GM19328 (cell line): Measurements from ENCODE around the gene TBK1.

ENCODE experiments used
- ATAC-seq: cut with Tn5 transposase; IDR thresholded peaks from one replicate; pipeline ENCODE4 v1.9.1; 2021; ENCODE audit warnings: mild to moderate bottlenecking, moderate library complexity; ENCODE audit not compliant: unreplicated experiment

The TBK1 gene

DNA sequence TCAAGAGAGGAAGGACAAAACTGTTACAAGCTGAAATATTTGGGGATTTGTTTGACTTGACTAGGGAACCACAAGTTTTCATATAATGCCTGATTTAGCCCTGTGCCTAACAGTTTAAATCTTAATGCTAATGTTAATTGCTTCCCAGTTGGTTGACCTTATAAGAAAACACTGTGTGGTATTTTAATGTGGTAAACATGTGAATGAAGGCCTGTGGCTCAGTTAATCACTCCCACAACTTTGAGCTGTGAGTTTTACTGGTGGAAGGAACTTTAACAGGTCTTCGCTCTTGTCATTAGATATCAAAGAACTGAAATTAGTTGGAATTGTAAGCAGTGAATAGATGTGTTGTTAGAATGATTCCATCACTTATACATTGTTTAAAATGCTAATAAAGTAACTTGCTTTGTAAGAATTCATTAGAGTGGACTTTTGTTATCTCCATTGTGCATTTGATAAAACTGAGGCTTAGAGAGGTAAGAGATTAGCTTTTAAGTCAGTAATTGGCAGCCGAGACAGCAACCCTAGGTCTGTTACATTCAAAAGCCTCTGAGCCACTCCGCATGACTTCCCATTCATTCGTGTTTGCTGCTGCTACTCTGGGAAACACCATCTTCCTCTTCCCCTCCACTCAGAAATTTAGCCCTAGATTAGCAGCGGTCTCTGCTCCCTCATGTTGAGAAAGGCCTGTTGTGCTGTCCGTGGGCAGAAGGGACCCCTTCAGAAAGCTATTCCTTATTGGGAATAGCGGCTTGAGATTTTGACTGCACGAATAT is 1.0 kb upstream of the TBK1 start:
- ATAC-seq: no peak

GRCh38 chr12:64452559-64453329 is 824 bp downstream of the TBK1 start:
- no peak for ATAC-seq

DNA sequence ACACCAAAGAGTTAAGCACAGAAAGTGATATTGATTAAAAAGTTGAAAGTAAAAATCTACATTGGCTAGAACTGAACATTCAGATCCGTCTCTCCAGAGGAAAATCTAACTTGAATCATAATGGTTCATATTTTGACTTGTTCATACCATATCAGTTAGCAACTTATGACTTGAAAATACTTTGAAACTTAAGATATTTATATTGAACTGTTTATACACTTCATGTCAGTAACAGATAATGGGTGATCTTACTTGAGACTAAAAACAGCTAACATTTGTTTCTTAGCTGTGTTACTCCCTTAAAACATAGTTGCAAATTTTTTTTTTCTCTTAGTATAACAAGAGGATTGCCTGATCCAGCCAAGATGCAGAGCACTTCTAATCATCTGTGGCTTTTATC is 3.6 kb downstream of the TBK1 start:
- no peak for ATAC-seq

- no peak for ATAC-seq
Measured at GRCh38 chr12:64456119-64456518, 4.2 kb downstream of the TBK1 start.

- ATAC-seq: no peak
Measured at GRCh38 chr12:64457032-64457431, 5.1 kb downstream of the TBK1 start.

DNA sequence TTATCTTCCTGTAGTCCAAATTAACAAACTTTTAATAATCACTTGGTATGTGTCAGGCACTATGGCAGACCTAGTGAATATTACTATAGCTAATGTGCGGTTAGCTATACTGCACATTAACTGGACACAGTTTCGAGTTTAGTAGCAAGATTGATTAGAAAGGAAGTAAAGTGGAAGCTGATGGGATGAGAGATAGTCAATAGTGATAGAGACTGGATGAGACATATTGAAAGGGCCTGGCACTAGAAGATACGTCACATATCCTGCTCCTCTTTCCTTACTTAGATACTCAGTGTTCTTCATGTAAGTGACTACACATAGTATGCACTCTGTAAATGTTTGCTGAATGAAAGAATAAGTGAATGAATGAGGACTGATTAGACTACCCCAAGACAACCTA is 5.5 kb downstream of the TBK1 start:
- no peak for ATAC-seq

DNA sequence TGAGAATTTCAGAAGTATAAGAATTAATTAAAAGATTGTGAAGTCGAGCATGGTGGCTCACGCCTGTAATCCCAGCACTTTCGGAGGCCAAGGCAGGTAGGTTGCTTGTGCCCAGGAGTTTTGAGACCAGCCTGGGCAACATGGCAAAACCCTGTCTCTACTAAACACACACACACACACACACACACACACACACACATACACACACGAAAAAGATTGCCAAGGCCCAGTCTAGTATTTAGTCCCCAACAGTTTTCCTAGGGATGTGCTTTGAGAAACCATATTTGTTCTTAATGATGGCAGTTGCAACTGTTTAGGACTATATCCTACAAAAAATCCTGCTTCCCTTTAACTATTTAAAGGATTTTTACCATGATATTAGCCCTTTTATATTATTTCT is 6.0 kb downstream of the TBK1 start:
- no peak for ATAC-seq

DNA sequence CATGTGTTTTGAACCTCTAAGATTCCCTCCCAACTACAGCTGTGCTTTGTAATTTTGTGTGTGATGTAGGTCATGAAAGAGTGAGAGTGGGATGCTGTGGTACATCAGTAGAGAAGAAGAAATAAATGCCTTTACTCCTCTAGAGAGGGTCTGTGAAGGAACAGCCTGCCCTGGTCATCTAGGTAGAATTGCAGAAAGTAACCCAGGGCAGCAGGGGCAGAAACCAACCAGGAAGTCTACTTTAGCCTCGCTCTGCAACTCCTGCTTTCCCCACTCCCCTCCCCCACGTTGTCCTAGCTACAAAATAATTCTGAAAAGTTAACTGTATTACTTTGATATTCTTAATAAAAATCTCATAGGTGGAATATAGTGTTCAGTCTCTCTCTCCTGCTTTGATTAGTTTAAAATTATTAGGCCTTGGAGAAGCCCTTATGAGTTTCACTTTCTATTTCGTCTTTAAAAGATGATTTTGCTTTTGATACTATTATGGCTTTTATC is 7.5 kb downstream of the TBK1 start:
- ATAC-seq: no peak

DNA sequence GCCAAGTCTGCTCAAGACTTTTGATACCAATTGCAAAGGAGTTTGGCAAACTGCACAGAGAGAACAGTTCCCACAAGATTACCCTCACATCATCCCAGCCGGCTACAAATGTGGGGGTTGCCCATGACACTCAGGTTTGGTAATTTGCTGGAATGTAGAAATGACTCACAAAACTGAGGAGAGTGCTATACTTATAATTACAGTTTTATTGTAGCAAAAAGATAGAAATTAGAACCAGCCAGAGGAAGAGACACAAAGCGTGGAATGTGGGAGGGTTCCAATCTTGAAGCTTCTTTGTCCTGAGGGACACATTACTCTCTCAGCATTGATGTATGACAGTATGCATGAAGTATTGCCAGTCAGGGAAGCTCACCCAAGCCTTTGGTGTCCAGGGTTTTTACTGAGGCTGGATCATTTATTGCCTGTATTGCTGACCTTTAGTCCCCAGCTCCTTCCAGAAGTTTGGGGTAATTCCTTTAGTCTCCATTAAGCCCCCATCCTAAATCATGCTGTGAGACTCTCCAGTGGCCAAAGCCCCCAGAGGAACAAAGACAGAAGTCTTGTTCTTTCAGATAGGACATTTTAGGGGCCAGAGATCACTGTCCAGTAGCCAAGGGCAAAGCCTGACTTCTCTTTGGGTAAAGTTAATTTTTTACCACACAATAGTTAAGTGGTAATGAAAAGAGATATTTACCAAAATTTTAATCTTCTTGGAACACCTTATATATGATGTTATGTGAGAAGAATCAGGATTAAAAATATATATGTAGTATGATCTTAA is 9.9 kb downstream of the TBK1 start:
- ATAC-seq: no peak

GRCh38 chr12:64466178-64466577 is 14.3 kb downstream of the TBK1 start:
- ATAC-seq: no peak

DNA sequence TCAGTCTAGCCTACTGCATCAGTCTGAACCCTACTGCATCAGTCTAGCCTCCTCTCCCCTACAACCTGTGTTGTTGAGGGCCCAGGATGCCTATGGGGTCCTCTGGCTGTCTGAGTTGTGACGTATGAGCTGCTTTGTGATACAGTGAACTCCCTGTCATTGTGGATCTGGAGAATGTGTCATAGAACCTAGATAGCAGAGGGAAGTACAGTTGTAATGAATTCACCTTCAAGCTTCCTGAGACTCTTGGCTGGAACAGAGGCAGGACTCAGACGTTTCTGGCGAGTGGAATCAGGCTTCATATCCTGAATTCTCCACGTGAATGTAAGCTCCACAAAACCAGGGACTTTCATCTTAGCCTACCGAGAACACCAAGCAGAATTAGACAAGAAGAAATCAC is 17.0 kb downstream of the TBK1 start:
- ATAC-seq: no peak

DNA sequence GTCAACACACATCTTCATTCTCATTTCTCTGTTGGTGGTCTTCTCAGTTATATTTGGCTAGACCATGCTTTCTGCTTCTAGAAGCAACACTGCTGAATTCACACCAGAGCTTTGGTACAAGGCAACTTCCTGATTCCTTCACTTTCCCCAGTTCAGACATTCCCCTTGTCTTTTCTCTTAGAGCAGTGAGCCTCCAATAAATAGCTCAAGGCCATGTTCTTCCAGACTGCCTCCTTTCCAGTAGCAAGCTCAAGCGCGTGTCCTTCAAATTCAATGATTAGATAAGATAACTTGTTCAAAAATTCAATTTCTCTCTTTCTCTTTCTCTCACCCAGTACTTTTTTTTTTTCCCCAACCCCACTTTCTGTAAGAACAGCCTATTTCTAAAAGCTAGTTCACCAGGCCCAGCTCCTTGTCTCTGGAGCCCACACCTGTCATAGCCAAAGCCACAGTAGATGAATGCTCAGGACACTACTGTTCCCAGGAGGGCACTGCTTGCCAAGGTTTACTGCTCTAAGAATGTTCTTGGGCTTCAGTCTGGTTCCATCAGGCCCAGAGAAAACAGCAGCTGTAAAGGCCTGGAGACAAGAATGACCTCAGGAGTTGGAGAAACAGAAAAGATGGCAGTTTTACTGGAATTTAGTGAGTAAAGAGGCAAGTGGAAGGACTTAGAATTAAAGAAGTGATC is 17.7 kb downstream of the TBK1 start:
- no peak for ATAC-seq

DNA sequence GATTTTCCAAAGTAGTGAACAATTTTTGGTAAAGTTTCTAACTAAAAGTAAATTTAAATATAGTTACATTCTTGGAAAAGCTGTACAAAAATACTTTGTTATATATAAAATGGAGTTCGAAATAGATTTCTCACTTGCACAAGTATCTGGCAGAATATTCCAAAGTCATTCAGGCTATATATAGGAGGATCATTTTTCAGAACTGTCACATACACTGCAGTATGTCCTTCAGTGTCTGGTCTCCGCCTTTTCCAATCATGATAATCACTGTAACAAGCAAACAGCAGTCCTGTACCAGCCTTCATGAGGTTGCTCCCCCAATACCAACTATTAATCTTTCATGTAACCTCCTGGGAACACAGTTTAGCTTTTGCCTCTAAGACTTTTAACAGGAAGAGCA is 18.6 kb downstream of the TBK1 start:
- no peak for ATAC-seq

DNA sequence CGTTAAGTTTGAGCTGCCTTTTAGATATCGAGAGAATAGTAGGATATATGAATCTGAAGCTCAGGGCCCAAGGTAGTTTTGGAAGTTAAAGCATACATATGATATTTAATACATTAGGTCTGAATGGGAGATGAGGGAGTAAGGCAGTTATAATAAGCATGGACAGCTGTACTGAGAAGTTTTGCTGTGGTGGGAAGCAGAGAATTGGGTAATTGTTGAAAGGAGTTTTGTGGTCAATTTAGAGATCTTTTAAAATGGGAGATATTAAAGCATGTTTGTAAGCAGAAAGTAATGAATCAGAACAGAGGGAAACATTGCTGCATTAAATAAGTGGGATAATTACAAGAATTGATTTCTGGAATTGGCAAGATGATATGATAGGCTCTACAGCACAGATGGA is 21.3 kb downstream of the TBK1 start:
- no peak for ATAC-seq

DNA sequence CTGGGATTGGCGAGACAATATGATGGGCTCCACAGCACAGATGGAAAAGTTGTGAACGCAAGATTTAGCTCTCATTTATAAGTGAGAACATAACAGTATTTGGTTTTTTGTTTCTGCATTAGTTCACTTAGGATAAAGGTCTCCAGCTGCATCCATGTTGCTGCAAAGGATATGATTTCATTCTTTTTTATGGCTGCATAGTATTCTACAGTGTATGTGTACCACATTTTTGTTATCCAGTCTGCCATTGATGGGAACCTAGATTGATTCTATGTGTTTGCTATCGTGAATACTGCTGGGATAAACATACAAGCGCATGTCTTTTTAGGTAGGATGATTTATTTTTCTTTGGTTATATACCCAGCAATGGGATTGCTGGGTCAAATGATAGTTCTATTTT is 23.6 kb downstream of the TBK1 start:
- no peak for ATAC-seq

GRCh38 chr12:64476844-64477243 is 24.9 kb downstream of the TBK1 start:
- no peak for ATAC-seq

DNA sequence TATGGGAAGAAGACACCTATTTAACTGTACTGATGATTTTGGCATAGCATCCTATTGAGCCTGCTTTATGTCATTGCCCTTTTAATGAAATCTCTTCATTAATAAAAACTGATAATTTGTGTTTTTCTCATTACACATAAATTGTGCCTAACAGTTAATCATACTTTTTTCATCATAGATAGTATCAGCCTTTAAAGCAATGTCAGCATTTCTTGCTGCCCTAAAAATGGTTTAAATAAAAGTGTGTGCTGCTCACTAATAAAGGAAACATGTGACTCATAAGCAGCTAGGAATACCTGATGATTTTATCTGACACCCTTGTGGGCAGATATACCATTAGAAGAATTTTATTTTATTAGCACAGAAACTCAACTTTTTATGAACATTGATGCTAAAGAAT is 26.7 kb downstream of the TBK1 start:
- no peak for ATAC-seq

GRCh38 chr12:64480148-64480547 is 28.2 kb downstream of the TBK1 start:
- ATAC-seq: no peak

DNA sequence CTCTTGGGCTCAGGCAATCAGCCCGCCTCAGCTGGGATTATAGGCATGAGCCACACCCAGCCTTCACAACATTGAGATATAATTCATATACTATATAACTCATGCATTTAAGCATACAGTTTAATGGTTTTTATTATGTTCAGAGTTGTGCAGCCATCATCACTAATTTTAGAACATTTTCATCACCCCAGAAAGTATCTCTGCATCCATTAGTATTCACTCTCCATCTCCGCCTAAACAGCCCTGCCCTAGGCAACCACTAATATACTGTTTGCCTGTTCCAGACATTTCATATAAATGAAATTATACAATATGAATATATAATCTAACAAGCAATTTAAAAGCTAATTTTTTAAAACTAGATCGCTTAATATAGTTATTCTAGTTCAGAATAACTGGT is 34.7 kb downstream of the TBK1 start:
- no peak for ATAC-seq

GRCh38 chr12:64491718-64492117 is 39.8 kb downstream of the TBK1 start:
- ATAC-seq: no peak

DNA sequence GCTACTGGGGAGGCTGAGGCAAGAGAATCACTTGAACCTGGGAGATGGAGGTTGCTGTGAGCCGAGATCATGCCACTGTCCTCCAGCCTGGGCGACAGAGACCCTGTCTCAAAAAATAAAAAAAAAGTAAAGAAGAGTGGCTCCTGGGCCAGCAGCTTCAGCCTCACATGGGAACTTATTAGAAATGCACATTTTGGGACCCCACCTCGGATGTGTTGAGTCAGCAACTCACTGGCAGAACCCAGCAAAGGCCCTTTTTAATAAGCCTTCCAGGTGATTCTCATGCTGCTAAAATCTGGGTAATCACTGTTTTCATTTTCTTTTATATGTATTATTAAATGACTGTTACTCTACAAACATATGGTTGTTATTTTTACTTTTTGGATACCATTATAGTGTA is 41.6 kb downstream of the TBK1 start:
- no peak for ATAC-seq
